Breast epithelium (tissue), 3 donors: ENCODE data around the gene ZNF609.

Experiments
- POLR2A ChIP-seq: fragments of 450-650 bp; IDR thresholded peaks from one replicate; pipeline ENCODE4 v1.6.1; 2016; ENCODE audit warnings: antibody characterized with exemption, mild to moderate bottlenecking, moderate library complexity
- POLR2AphosphoS5 ChIP-seq, 3 donors: sonication (generic); formaldehyde crosslinking; IDR thresholded peaks; one replicate each; pipeline ENCODE4 v1.6.1; 2017; ENCODE audit warnings: antibody characterized with exemption in 3 of 3
- TF ChIP-seq, protein P1 (sequence below), 3 donors: fragments of 450-650 bp; IDR thresholded peaks; one replicate each; pipeline ENCODE4 v1.5.1; 2016 to 2017; ENCODE audit warnings: antibody characterized with exemption in 3 of 3, mild to moderate bottlenecking in 3 of 3, moderate library complexity in 3 of 3

DNA sequence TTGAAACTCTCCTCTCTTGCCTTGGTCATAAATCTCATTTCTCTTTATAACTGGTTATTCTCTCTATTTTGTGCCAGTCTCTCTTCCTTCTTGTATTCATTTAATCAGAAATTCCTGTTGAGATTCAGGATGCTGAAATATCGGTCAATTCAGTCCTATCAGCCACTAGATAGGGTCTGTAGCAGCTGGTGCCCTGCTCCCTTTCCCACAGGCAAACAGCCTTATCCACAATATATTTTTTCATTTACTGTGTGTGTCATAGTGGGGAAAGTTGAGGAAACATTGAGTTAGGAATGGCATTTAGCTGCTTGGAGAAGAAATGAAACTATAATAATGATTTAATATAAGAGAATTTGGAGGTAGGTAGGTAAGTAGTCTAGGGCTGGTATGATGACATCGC, 168.7 kb downstream of the ZNF609 start:
- TF ChIP-seq POLR2A = no peak
- TF ChIP-seq, protein P1, sequence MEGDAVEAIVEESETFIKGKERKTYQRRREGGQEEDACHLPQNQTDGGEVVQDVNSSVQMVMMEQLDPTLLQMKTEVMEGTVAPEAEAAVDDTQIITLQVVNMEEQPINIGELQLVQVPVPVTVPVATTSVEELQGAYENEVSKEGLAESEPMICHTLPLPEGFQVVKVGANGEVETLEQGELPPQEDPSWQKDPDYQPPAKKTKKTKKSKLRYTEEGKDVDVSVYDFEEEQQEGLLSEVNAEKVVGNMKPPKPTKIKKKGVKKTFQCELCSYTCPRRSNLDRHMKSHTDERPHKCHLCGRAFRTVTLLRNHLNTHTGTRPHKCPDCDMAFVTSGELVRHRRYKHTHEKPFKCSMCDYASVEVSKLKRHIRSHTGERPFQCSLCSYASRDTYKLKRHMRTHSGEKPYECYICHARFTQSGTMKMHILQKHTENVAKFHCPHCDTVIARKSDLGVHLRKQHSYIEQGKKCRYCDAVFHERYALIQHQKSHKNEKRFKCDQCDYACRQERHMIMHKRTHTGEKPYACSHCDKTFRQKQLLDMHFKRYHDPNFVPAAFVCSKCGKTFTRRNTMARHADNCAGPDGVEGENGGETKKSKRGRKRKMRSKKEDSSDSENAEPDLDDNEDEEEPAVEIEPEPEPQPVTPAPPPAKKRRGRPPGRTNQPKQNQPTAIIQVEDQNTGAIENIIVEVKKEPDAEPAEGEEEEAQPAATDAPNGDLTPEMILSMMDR (IDR thresholded peaks at IDR 0.05) = no peak
- TF ChIP-seq POLR2AphosphoS5 (IDR thresholded peaks at IDR 0.05) = no peak
